Astrocyte (in vitro differentiated cells and primary cell): Measurements from ENCODE around the gene IL1RAPL2. TPM values are rescaled to one million over a fixed set of nuclear protein-coding genes. Genes with fewer than 3 reads are reported as not detected.
"Not testable (repeated sequence)": the region's sequence is repeated elsewhere in the genome, so short reads cannot be mapped to it uniquely, and the experiment has no call there.

ENCODE experiments used
- DNase-seq: peaks from one replicate; pipeline ENCODE4 v3.0.0-alpha.2; 2010; ENCODE audit warnings: low read depth
- FAIRE-seq: peaks from 2 replicates; lab custom pipeline; 2011; peaks lifted over from hg19 to GRCh38; lab: Jason Lieb, UNC
- H2AFZ ChIP-seq: 2 replicates; pipeline ENCODE4 v1.6.0; 2012; ENCODE audit warnings: low read depth, low read length, inconsistent platforms
- H3K27ac ChIP-seq: 2 replicates; pipeline ENCODE4 v1.5.1; 2011; ENCODE audit warnings: low read depth, low read length, inconsistent platforms
- H3K27me3 ChIP-seq: 2 replicates; pipeline ENCODE4 v1.6.0; 2011; ENCODE audit warnings: low read length, inconsistent platforms; ENCODE audit not compliant: insufficient read depth
- H3K36me3 ChIP-seq: 2 replicates; pipeline ENCODE4 v1.5.1; 2011; ENCODE audit warnings: low read length, inconsistent platforms; ENCODE audit not compliant: insufficient read depth
- H3K4me1 ChIP-seq: 2 replicates; pipeline ENCODE4 v1.5.1; 2011; ENCODE audit warnings: low read length, inconsistent platforms; ENCODE audit not compliant: insufficient read depth
- H3K4me2 ChIP-seq: 2 replicates; pipeline ENCODE4 v1.6.0; 2012; ENCODE audit warnings: low read length, inconsistent platforms
- H3K4me3 ChIP-seq: 2 replicates; pipeline ENCODE4 v1.5.1; 2011; ENCODE audit warnings: low read depth, mild to moderate bottlenecking, low read length, inconsistent platforms; ENCODE audit not compliant: insufficient read depth
- H3K79me2 ChIP-seq: 2 replicates; pipeline ENCODE4 v1.6.0; 2012; ENCODE audit warnings: mild to moderate bottlenecking, low read length, inconsistent platforms; ENCODE audit not compliant: insufficient read depth
- H3K9ac ChIP-seq: 2 replicates; pipeline ENCODE4 v1.6.0; 2012; ENCODE audit warnings: mild to moderate bottlenecking, low read length, inconsistent platforms
- H3K9me3 ChIP-seq: 2 replicates; pipeline ENCODE4 v1.5.1; 2012; ENCODE audit warnings: low read depth, mild to moderate bottlenecking, low read length, inconsistent platforms; ENCODE audit not compliant: insufficient read depth
- H4K20me1 ChIP-seq: 2 replicates; pipeline ENCODE4 v1.6.0; 2012; ENCODE audit warnings: low read length, inconsistent platforms; ENCODE audit not compliant: insufficient read depth
- H3K27ac Mint-ChIP-seq: one replicate; pipeline ENCODE4 v1.8.0; 2021; ENCODE audit warnings: mild to moderate bottlenecking, mixed read lengths; ENCODE audit not compliant: unreplicated experiment
- H3K27me3 Mint-ChIP-seq: one replicate; pipeline ENCODE4 v1.8.0; 2021; ENCODE audit warnings: low read depth, mixed read lengths; ENCODE audit not compliant: unreplicated experiment
- H3K36me3 Mint-ChIP-seq: one replicate; pipeline ENCODE4 v1.8.0; 2021; ENCODE audit warnings: low read depth, mixed read lengths; ENCODE audit not compliant: unreplicated experiment
- H3K4me1 Mint-ChIP-seq: one replicate; pipeline ENCODE4 v1.8.0; 2021; ENCODE audit warnings: low read depth, mixed read lengths; ENCODE audit not compliant: unreplicated experiment
- H3K4me3 Mint-ChIP-seq: one replicate; pipeline ENCODE4 v1.8.0; 2021; ENCODE audit warnings: mild to moderate bottlenecking, moderate library complexity, mixed read lengths; ENCODE audit not compliant: unreplicated experiment
- H3K9me3 Mint-ChIP-seq: one replicate; pipeline ENCODE4 v1.8.0; 2021; ENCODE audit warnings: mild to moderate bottlenecking, mixed read lengths; ENCODE audit not compliant: unreplicated experiment
- EZH2 ChIP-seq: IDR thresholded peaks from 2 replicates; pipeline ENCODE4 v1.6.1; 2012; ENCODE audit warnings: mild to moderate bottlenecking, low read length, inconsistent platforms; ENCODE audit not compliant: insufficient read depth
- total RNA-seq: library from RNA; stranded (reverse); gene quantifications from 2 replicates; pipeline ENCODE4 v1.2.1, GENCODE V29; 2021
- TF ChIP-seq, protein P1 (sequence below): IDR thresholded peaks from 2 replicates; pipeline ENCODE4 v1.5.1; 2011; ENCODE audit warnings: low read depth, mild to moderate bottlenecking, inconsistent platforms, low read length, moderate library complexity; ENCODE audit not compliant: insufficient read depth

IL1RAPL2 gene
- total RNA-seq, 1 donor from 2014 or later, result 0.16 TPM

DNA sequence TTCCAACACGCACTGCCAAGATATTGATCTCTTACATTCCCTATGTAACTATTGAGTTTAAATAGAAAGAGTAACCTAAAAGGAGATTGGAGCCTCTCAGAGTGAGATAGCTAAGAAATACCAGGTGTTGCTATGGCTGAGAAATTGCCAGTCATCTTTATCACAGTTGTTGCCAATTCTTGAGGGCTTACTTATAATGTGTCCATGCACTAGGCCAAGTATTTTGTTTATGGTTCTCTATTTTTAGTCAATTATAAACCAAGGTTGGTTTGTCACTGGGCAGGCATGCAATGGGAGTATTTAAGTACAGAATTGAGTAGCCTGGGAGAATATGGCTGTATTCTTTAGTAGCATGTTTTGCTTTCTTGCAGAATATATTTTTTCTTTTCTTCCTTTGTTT is 452.9 kb downstream of the IL1RAPL2 start:
- peaks cover 4% of the 10 kb centered on the region for H3K9me3 Mint-ChIP-seq
- Histone ChIP-seq H3K79me2 (no peaks in the 10 kb centered on the region), H3K9ac (no peak overlapping the region), H2AFZ (no peak overlapping the region), H3K36me3 (no peaks in the 10 kb centered on the region), H3K27ac (no peak overlapping the region), H3K4me1 (no peaks in the 10 kb centered on the region), H3K9me3 (no peaks in the 10 kb centered on the region), H4K20me1 (no peaks in the 10 kb centered on the region), H3K4me2 (no peak overlapping the region), H3K27me3 (no peaks in the 10 kb centered on the region), H3K4me3 (no peak overlapping the region)
- H3K27ac Mint-ChIP-seq, result no peak overlapping the region
- TF ChIP-seq, protein P1, sequence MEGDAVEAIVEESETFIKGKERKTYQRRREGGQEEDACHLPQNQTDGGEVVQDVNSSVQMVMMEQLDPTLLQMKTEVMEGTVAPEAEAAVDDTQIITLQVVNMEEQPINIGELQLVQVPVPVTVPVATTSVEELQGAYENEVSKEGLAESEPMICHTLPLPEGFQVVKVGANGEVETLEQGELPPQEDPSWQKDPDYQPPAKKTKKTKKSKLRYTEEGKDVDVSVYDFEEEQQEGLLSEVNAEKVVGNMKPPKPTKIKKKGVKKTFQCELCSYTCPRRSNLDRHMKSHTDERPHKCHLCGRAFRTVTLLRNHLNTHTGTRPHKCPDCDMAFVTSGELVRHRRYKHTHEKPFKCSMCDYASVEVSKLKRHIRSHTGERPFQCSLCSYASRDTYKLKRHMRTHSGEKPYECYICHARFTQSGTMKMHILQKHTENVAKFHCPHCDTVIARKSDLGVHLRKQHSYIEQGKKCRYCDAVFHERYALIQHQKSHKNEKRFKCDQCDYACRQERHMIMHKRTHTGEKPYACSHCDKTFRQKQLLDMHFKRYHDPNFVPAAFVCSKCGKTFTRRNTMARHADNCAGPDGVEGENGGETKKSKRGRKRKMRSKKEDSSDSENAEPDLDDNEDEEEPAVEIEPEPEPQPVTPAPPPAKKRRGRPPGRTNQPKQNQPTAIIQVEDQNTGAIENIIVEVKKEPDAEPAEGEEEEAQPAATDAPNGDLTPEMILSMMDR, result no peak
- TF ChIP-seq EZH2, result no peak
- H3K4me3 Mint-ChIP-seq, result no peak overlapping the region
- no peaks in the 10 kb centered on the region for H3K36me3 Mint-ChIP-seq
- H3K4me1 Mint-ChIP-seq, result peaks cover 11% of the 10 kb centered on the region
- no peak for DNase-seq
- peak; percentile 23 for FAIRE-seq
- no peaks in the 10 kb centered on the region for H3K27me3 Mint-ChIP-seq

DNA sequence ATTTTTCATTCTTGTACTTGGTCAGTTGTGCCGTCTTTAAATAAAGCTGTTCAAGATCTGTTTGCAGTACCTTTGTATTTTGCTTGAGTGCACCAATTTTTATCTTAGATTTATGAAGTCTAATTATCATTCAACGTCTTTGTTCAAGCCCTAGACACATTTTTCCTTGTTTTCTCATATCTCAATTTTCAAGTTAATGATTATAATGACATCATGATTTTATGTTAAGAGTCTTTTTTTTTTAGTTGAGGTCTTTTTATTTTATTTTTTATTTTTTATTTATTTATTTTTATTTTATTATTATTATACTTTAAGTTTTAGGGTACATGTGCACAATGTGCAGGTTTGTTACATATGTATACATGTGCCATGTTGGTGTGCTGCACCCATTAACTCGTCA is 463.0 kb downstream of the IL1RAPL2 start:
- H3K27ac Mint-ChIP-seq, H3K27me3 Mint-ChIP-seq, H3K36me3 ChIP-seq, H3K4me1 Mint-ChIP-seq, H3K36me3 Mint-ChIP-seq, H3K27me3 ChIP-seq, H3K4me3 Mint-ChIP-seq, H3K9me3 ChIP-seq, H3K4me1 ChIP-seq, FAIRE-seq, H3K79me2 ChIP-seq, H3K27ac ChIP-seq, DNase-seq, H3K9ac ChIP-seq, H3K4me2 ChIP-seq, H4K20me1 ChIP-seq, H3K4me3 ChIP-seq, H2AFZ ChIP-seq, H3K9me3 Mint-ChIP-seq: not testable (repeated sequence)

DNA sequence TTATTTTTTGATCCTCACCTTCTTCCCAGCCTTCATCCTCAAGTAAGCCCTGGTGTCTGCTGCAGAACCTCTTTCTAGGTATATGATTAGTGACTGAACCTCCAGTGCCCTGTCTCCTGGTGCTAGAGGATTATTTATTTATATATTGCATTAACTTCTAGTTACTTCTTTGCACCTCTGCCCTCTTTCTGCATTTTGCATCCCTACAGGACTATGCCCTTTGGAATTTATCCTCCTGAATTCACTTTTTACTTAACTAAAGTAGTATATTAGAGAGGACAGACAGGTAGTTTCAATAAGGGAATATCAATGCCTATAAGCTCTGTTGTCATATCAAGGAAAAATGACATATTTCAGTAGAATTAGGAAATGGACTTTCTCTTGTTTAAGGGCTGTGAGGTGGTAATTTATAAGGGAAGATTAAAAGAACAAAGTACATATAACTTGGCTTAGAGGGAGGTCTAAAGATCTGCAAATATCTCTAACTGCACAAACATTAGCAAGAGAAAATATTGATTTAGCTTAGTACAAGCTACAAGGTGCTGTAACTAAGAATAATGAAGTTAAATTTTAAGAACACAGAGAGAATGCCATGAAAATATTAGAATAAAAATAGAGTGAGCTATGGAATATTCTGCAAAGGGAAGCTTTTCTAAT is 472.8 kb downstream of the IL1RAPL2 start:
- no peaks in the 10 kb centered on the region for H3K9me3 ChIP-seq

More for the DNA sequence above, 472.8 kb downstream of the IL1RAPL2 start:
- Histone ChIP-seq H3K27me3 (no peaks in the 10 kb centered on the region), H3K4me2 (no peak overlapping the region), H3K36me3 (no peaks in the 10 kb centered on the region), H3K4me1 (no peaks in the 10 kb centered on the region), H3K9ac (no peak overlapping the region), H3K4me3 (no peak overlapping the region), H4K20me1 (no peaks in the 10 kb centered on the region), H3K27ac (no peak overlapping the region), H3K79me2 (no peaks in the 10 kb centered on the region), H2AFZ (no peak overlapping the region)
- no peaks in the 10 kb centered on the region for H3K27me3 Mint-ChIP-seq
- H3K4me3 Mint-ChIP-seq, result no peak overlapping the region
- H3K27ac Mint-ChIP-seq, result no peak overlapping the region
- H3K36me3 Mint-ChIP-seq, result no peaks in the 10 kb centered on the region
- H3K9me3 Mint-ChIP-seq, result no peaks in the 10 kb centered on the region
- DNase-seq (no peak), FAIRE-seq (no peak)
- H3K4me1 Mint-ChIP-seq, result no peaks in the 10 kb centered on the region
- TF ChIP-seq, protein P1, result no peak
- no peak for TF ChIP-seq EZH2
